CD4-positive, alpha-beta T cell treated with Interferon gamma for 1 hour (primary cell): Measurements from ENCODE around the gene PIGR.

Experiments used
- DNase-seq: peaks from one replicate; pipeline ENCODE4 v3.0.0-alpha.2; 2020

Gene PIGR

GRCh38 chr1:206885341-206886060, 60.8 kb downstream of the PIGR start:
- DNase-seq = no peak

DNA sequence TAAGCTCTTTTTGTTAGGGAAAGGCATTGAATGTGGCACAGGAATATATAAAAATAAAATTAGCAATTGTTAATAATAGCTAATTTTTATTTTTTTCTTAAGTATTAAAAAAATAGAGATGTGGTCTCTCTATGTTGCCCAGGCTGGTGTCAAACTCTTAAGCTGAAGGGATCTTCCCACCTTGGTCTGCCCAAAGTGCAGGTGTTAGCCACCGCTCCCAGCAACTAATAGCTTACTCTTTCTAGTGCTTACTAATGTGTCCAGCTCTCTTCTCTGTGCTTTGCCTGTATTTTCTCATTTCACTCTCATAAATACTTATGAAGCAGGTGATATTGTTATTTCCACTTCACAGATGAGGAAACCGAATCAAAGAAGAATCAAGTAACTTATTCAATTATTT, 62.4 kb downstream of the PIGR start:
- no peak for DNase-seq

DNA sequence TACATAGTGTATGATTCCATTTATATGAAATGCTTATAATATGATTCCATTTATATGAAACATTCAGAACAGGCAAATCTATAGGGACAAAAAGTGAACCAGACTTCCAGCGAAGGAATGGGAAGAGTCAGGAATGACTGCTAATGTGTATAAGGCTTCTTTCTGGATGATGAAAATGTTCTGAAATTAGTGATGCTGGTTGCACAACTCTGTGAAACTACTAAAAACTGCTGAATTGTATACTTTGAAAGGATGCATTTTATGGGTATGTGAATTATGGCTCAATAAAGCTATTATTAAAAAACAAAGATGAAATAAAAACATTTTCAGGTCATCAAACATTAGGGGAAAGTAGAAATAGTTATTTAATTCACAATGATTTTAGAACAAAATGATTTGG, 63.1 kb downstream of the PIGR start:
- no peak for DNase-seq

- DNase-seq = no peak
Observed at GRCh38 chr1:206882555-206882954, 63.7 kb downstream of the PIGR start.

- no peak for DNase-seq
Observed at GRCh38 chr1:206880314-206880713, 66.0 kb downstream of the PIGR start.
